ENCODE measurements around the gene C11orf68. TPM values are rescaled to one million over a fixed set of nuclear protein-coding genes. Genes with fewer than 3 reads are reported as not detected.

Gene C11orf68
- total and polyA plus RNA-seq, 9 of the 15 experiments (the other 6 are each of a cell fraction or from before 2014, with no cell fraction given) = 3.6 to 35.9 (median 12.8) TPM

GRCh38 chr11:65890324-65891218 lies 28.3 kb downstream of the C11orf68 start, which contains the start of gene CCDC85B (continued):
- TF ChIP-seq CEBPG (CRISPR knock-in tag; IDR thresholded peaks at IDR 0.05) = no peak
- no peak for TF ChIP-seq CEBPG (tag; conservative IDR thresholded peaks at IDR 0.05 in 1 of 2, IDR thresholded peaks at IDR 0.05 in 1 of 2)
- no peak for TF ChIP-seq TOE1 (IDR thresholded peaks at IDR 0.05; ENCODE audit: borderline replicate concordance)
- 0 out of 2 replicates have a peak, but pooled peaks have one; percentile 51 for TF ChIP-seq TOE1 (CRISPR knock-in tag; IDR thresholded peaks at IDR 0.05; ENCODE audit: borderline replicate concordance, low read depth)
- TF ChIP-seq SAFB (IDR thresholded peaks at IDR 0.05; ENCODE audit: borderline replicate concordance, low read depth, low read length) = no peak
- TF ChIP-seq ZNF764 (CRISPR knock-in tag; IDR thresholded peaks at IDR 0.05; ENCODE audit: low read depth) = no peak
- TF ChIP-seq STAT5A (IDR thresholded peaks at IDR 0.05; ENCODE audit: borderline replicate concordance, low read length) = 0 out of 2 replicates have a peak, but pooled peaks have one; percentile 17
- no peak for TF ChIP-seq SREBF2 (CRISPR knock-in tag; IDR thresholded peaks at IDR 0.05)
- no peak for TF ChIP-seq MEF2A (IDR thresholded peaks at IDR 0.05; ENCODE audit: control insufficient read depth, low read depth, low read length)
- TF ChIP-seq POLR2B (IDR thresholded peaks at IDR 0.05; ENCODE audit: low read depth, partially characterized antibody) = peak; percentile 8
- no peak for TF ChIP-seq ZNF778 (CRISPR knock-in tag; IDR thresholded peaks at IDR 0.05)
- TF ChIP-seq TAL1 (IDR thresholded peaks at IDR 0.05) = no peak
- no peak for TF ChIP-seq ZNF79 (CRISPR knock-in tag; IDR thresholded peaks at IDR 0.05; ENCODE audit: low read depth)
- TF ChIP-seq SMARCC2 (IDR thresholded peaks at IDR 0.05; ENCODE audit: low read depth) = no peak
- no peak for TF ChIP-seq ZFP30 (CRISPR knock-in tag; IDR thresholded peaks at IDR 0.05; ENCODE audit: borderline replicate concordance)
- TF ChIP-seq GATA2 (CRISPR knock-in tag; IDR thresholded peaks at IDR 0.05) = no peak
- TF ChIP-seq ZNF584 (CRISPR knock-in tag; IDR thresholded peaks at IDR 0.05; ENCODE audit: low read depth) = no peak
- TF ChIP-seq ZNF263 (CRISPR knock-in tag; IDR thresholded peaks at IDR 0.05; ENCODE audit: borderline replicate concordance) = peak; percentile 28; the same call in 1 of the 2 replicates
- TF ChIP-seq, protein P1, sequence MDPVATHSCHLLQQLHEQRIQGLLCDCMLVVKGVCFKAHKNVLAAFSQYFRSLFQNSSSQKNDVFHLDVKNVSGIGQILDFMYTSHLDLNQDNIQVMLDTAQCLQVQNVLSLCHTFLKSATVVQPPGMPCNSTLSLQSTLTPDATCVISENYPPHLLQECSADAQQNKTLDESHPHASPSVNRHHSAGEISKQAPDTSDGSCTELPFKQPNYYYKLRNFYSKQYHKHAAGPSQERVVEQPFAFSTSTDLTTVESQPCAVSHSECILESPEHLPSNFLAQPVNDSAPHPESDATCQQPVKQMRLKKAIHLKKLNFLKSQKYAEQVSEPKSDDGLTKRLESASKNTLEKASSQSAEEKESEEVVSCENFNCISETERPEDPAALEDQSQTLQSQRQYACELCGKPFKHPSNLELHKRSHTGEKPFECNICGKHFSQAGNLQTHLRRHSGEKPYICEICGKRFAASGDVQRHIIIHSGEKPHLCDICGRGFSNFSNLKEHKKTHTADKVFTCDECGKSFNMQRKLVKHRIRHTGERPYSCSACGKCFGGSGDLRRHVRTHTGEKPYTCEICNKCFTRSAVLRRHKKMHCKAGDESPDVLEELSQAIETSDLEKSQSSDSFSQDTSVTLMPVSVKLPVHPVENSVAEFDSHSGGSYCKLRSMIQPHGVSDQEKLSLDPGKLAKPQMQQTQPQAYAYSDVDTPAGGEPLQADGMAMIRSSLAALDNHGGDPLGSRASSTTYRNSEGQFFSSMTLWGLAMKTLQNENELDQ (CRISPR knock-in tag; IDR thresholded peaks at IDR 0.05; ENCODE audit: borderline replicate concordance) = no peak
- peak; percentile 34 for TF ChIP-seq NEUROD1 (IDR thresholded peaks at IDR 0.05; ENCODE audit: borderline replicate concordance, low read depth, low read length, partially characterized antibody)
- TF ChIP-seq PCBP1 (IDR thresholded peaks at IDR 0.05; ENCODE audit: low read depth, low read length, poor library complexity, severe bottlenecking) = no peak
- TF ChIP-seq HDAC3 (IDR thresholded peaks at IDR 0.05; ENCODE audit: borderline replicate concordance, partially characterized antibody) = no peak
- TF ChIP-seq, protein P2, sequence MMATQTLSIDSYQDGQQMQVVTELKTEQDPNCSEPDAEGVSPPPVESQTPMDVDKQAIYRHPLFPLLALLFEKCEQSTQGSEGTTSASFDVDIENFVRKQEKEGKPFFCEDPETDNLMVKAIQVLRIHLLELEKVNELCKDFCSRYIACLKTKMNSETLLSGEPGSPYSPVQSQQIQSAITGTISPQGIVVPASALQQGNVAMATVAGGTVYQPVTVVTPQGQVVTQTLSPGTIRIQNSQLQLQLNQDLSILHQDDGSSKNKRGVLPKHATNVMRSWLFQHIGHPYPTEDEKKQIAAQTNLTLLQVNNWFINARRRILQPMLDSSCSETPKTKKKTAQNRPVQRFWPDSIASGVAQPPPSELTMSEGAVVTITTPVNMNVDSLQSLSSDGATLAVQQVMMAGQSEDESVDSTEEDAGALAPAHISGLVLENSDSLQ (IDR thresholded peaks at IDR 0.05) = peak; percentile 59
- no peak; the same call in 1 of the 2 replicates for TF ChIP-seq TEAD4 (IDR thresholded peaks at IDR 0.05; ENCODE audit: low read length)
- TF ChIP-seq TEAD4 (CRISPR knock-in tag; IDR thresholded peaks at IDR 0.05; ENCODE audit: borderline replicate concordance) = no peak
